Nephron progenitor cell (in vitro differentiated cells): ENCODE results near the gene PPM1A.

Experiments
- DNase-seq: peaks from one replicate; pipeline ENCODE4 v3.0.0; 2021
- H3K27ac Mint-ChIP-seq: 2 replicates; pipeline ENCODE4 v1.8.0; 2021; ENCODE audit warnings: mild to moderate bottlenecking, moderate library complexity, mixed read lengths
- H3K27me3 Mint-ChIP-seq: 2 replicates; pipeline ENCODE4 v1.8.0; 2021; ENCODE audit warnings: mild to moderate bottlenecking, low read depth, mixed read lengths; ENCODE audit not compliant: poor library complexity
- H3K36me3 Mint-ChIP-seq: 2 replicates; pipeline ENCODE4 v1.8.0; 2021; ENCODE audit warnings: low read depth, mixed read lengths
- H3K4me1 Mint-ChIP-seq: 2 replicates; pipeline ENCODE4 v1.8.0; 2021; ENCODE audit warnings: mixed read lengths
- H3K4me3 Mint-ChIP-seq: 2 replicates; pipeline ENCODE4 v1.8.0; 2021; ENCODE audit warnings: mild to moderate bottlenecking, moderate library complexity, mixed read lengths
- H3K9me3 Mint-ChIP-seq: 2 replicates; pipeline ENCODE4 v1.8.0; 2021; ENCODE audit warnings: mild to moderate bottlenecking, moderate library complexity, mixed read lengths
- TF ChIP-seq, protein P1 (sequence below): fragments of 200-600 bp; sonication (generic); IDR thresholded peaks from 2 replicates; pipeline ENCODE4 v1.5.0; 2021; ENCODE audit warnings: antibody characterized with exemption

PPM1A gene

DNA sequence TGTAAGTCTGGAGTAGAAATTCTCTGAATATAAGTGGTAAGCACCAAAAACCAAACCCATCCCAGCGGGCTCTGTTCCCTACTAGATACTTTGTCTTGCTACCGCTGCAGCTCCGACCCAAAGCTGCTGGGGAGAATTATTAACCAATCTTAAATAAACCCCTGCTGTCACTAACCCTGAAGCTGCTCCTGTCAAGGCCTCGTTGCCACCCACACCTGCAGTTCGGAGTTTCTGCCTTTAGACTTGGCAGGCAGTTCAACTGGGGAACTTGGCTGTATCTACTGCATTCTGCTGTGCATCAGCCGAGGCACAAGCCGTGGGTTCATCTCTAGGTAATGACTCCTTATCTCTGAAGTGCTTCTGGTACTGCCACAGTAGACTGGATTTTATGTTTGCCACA lies 55.5 kb downstream of the PPM1A start:
- TF ChIP-seq, protein P1, sequence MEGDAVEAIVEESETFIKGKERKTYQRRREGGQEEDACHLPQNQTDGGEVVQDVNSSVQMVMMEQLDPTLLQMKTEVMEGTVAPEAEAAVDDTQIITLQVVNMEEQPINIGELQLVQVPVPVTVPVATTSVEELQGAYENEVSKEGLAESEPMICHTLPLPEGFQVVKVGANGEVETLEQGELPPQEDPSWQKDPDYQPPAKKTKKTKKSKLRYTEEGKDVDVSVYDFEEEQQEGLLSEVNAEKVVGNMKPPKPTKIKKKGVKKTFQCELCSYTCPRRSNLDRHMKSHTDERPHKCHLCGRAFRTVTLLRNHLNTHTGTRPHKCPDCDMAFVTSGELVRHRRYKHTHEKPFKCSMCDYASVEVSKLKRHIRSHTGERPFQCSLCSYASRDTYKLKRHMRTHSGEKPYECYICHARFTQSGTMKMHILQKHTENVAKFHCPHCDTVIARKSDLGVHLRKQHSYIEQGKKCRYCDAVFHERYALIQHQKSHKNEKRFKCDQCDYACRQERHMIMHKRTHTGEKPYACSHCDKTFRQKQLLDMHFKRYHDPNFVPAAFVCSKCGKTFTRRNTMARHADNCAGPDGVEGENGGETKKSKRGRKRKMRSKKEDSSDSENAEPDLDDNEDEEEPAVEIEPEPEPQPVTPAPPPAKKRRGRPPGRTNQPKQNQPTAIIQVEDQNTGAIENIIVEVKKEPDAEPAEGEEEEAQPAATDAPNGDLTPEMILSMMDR = no peak

DNA sequence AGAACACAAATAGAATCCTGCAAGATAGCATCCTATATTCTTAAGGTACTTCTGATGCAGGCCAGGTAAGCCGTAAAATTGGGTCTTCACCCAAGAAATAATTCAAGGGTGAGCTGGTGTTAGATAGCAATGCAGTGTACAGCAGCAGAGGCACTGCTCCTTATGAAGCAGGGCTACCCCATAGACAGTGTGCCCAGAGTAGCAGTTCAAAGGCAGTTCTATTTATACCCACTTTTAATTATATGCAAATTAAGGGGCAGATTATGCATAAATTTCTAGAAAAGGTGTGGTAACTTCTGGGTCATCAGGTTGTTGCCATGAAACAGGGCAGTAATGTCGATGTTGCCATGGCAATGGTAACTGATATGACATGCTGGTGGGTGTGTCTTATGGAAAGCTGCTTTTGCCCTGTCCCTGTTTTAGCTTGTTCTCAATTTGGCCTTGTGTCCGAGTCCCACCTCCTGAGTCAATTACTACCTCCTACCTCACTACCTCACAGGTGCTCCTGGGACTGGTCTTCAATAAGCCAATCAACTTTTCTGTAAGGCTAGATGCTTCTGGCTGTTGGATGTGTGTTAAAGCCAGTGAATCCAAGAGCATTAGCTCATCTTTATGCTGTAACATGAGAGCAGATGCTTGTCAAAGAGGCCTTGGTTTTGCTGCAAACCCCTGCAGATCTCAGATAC lies 61.0 kb downstream of the PPM1A start:
- no peaks in the 10 kb centered on the region for H3K27me3 Mint-ChIP-seq
- no peak overlapping the region for H3K27ac Mint-ChIP-seq
- no peaks in the 10 kb centered on the region for H3K36me3 Mint-ChIP-seq
- TF ChIP-seq, protein P1 = no peak
- no peaks in the 10 kb centered on the region for H3K9me3 Mint-ChIP-seq
- peak; percentile 11 for DNase-seq
- H3K4me3 Mint-ChIP-seq = no peak overlapping the region
- peaks cover 25% of the 10 kb centered on the region for H3K4me1 Mint-ChIP-seq

More for the DNA sequence above, 55.5 kb downstream of the PPM1A start:
- Mint-ChIP-seq H3K27ac (no peak overlapping the region), H3K4me3 (no peak overlapping the region), H3K36me3 (no peaks in the 10 kb centered on the region), H3K27me3 (no peaks in the 10 kb centered on the region), H3K4me1 (peaks cover 13% of the 10 kb centered on the region), H3K9me3 (no peaks in the 10 kb centered on the region)
- no peak for DNase-seq

DNA sequence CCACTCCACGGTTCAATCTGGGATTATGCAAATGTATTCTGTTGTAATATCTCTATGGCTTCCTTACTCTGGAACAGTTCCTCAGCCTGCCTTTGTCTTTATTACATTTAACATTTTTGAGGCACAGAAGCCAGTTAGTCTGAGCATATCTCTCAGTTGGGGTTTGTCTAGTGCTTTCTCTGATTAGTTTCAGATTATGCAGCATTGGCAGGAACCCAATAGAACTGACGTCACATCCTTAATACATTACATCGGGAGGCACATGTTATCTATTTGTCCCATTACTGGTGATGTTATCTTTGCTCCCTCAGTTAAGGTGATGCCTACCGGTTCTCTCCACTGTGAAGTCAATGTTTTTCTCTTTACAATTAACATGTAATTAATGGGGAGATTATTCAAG lies 62.4 kb downstream of the PPM1A start:
- H3K9me3 Mint-ChIP-seq = no peaks in the 10 kb centered on the region
- peaks cover 39% of the 10 kb centered on the region for H3K4me1 Mint-ChIP-seq
- DNase-seq = no peak
- no peak overlapping the region for H3K4me3 Mint-ChIP-seq
- TF ChIP-seq, protein P1 = no peak
- H3K27me3 Mint-ChIP-seq = no peaks in the 10 kb centered on the region
- H3K27ac Mint-ChIP-seq = no peak overlapping the region
- H3K36me3 Mint-ChIP-seq = no peaks in the 10 kb centered on the region

DNA sequence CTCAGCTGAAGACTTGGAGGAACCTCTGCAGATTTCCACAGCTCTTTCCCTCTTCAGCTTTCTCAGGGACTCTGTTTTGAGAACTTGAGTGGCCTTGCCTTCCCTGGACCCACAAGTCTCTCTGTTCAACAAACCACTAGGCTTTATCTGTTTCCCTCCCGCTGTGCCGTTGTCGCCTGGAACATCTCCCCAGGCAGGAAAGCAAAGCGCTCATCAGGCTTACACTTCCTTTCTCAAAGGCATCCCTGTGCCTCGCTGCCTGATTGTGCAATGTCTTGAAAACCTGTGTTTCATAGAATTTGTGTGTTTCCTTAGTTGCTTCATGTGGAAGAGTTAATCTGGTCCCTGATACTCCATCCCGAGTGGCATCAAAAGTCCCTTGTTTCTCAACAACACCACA lies 64.1 kb downstream of the PPM1A start:
- Mint-ChIP-seq H3K27me3 (no peaks in the 10 kb centered on the region), H3K9me3 (no peaks in the 10 kb centered on the region), H3K27ac (no peak overlapping the region), H3K4me1 (peaks cover 52% of the 10 kb centered on the region), H3K4me3 (no peak overlapping the region), H3K36me3 (no peaks in the 10 kb centered on the region)
- TF ChIP-seq, protein P1 = no peak
- no peak for DNase-seq

DNA sequence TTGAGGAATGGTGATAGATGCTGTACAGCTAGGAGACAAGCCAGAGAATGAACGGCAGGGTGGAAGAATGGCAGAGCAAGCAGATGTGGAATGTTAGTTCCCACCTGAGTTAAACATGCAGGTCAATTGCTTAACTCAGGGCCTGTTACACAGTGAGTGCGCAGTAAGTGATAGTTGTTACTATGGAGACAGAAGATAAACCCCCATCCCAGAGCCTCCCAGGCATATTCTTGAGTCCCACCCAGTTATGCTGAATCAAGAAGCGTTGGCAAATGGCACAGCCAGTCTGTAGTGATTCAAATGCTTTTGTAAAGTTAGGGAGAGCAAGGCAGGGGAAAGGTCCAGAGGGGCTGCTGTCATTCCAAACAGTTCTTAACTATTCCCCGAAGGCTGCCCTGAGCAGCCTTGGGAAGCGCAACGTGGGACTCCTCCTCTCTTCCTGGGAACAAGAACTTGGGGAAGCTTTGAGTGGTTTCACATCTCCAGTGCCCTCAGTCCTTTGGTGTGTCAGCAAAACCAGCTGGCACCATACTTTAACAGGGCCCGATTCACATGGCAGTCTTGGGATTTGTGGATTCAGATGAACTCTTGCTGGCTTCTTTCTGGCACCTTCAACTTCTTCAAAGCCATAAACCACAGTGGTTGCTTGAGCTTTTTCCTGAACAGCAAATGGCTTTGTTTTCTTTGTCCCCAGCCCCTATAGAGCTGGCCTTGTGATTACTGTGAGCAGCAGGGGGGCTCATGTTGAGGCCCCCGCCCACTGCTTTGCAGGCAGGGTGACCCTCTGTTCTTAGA lies 66.4 kb downstream of the PPM1A start:
- Mint-ChIP-seq H3K27me3 (no peaks in the 10 kb centered on the region), H3K4me1 (peaks cover 45% of the 10 kb centered on the region), H3K36me3 (no peaks in the 10 kb centered on the region), H3K4me3 (no peak overlapping the region), H3K9me3 (peaks cover 9% of the 10 kb centered on the region), H3K27ac (peak overlapping the region; percentile 45)
- TF ChIP-seq, protein P1 = no peak
- no peak for DNase-seq
